ENCODE data around the gene TMEM270.

The TMEM270 gene

DNA sequence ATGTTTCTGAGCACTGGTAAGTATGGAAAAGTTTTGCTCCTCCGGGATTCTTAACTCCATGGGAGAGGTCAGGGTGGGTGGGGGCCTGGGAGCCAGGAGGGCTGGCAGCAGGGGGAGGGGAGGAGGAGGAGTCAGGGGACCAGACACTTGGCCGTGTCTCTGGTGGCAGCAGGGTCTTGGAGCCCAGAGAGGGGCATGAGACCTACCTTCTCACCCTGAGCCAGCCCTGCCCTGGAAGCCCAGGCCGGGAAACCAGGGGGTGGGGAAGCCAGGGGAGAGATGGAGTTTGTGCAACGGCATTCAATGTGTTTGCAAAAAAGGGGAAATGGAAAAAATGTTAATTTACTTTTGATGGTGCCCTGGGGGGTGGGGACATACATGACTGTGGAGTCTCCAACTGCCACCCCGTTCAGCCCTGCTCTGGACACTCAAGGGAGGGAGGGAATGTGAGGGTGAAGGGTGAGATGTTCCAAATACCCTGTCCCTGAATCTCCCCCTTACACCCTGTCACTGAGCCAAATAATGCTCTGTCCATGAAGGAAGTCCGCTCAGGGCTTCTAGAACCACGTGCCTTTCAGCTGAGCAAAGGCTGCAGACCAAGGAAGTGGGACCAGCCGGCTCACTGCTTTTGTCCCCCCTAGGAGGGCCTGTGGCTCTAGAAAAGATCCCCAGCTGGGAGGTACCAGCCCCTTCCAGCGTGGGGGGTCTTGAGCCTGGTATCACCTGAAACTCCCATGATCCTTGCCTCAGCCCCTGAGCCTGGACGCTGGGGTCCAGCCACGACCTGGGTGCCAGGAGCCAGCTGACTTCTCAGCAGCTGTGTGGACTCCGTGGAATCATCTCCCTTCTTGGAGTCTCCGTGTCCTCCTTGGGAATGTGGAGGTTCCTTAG lies 48.3 kb downstream of the TMEM270 start:
- no peak for DNase-seq

GRCh38 chr7:73909996-73910395 lies 49.0 kb downstream of the TMEM270 start:
- no peak for DNase-seq

GRCh38 chr7:73912223-73912622 lies 51.3 kb downstream of the TMEM270 start:
- DNase-seq = no peak

Measured in right forelimb (tissue), 1 donor.